IgD-negative memory B cell (primary cell): ENCODE data around the gene HPCAL1. TPM values are rescaled to one million over a fixed set of nuclear protein-coding genes. Genes with fewer than 3 reads are reported as not detected.

ENCODE experiments used
- H3K27ac Mint-ChIP-seq, 3 donors: one replicate each; pipeline ENCODE4 v1.8.0; 2020 to 2022; ENCODE audit warnings: mild to moderate bottlenecking in 3 of 3, mixed read lengths in 3 of 3, moderate library complexity in 1 of 3
- H3K27me3 Mint-ChIP-seq: one replicate; pipeline ENCODE4 v1.8.0; 2021; ENCODE audit warnings: mixed read lengths
- H3K36me3 Mint-ChIP-seq: one replicate; pipeline ENCODE4 v1.8.0; 2020; ENCODE audit warnings: mild to moderate bottlenecking, mixed read lengths
- H3K4me1 Mint-ChIP-seq, 3 donors: one replicate each; pipeline ENCODE4 v1.8.0; 2020 to 2022; ENCODE audit warnings: mixed read lengths in 3 of 3, mild to moderate bottlenecking in 1 of 3
- H3K4me3 Mint-ChIP-seq, 4 donors: one replicate each; pipeline ENCODE4 v1.8.0; 2020 to 2022; ENCODE audit warnings: mild to moderate bottlenecking in 4 of 4, mixed read lengths in 4 of 4, moderate library complexity in 3 of 4
- H3K9me3 Mint-ChIP-seq, 3 donors: one replicate each; pipeline ENCODE4 v1.8.0; 2020 to 2021; ENCODE audit warnings: mixed read lengths in 3 of 3, mild to moderate bottlenecking in 1 of 3
- polyA plus RNA-seq: library from polyadenylated mRNA; unstranded; fragments of 300-500 nt; fragmentation: Illumina TruSeq; gene quantifications from one replicate; pipeline ENCODE4 v1.2.3, GENCODE V29; 2021

Gene HPCAL1
- polyA plus RNA-seq, 1 donor from 2014 or later, result 89.2 TPM

- peaks cover 3% of the 10 kb centered on the region for H3K27me3 Mint-ChIP-seq
- H3K4me3 Mint-ChIP-seq, result peak overlapping the region; percentile 71 to 95 (median 84)
- no peaks in the 10 kb centered on the region for H3K9me3 Mint-ChIP-seq
- H3K27ac Mint-ChIP-seq, result peak overlapping the region; percentile 50 to 93 (median 83)
- peaks cover 59 to 67% (median 62%) of the 10 kb centered on the region in 3 donors for H3K4me1 Mint-ChIP-seq
- peaks cover 5% of the 10 kb centered on the region for H3K36me3 Mint-ChIP-seq
Measured at GRCh38 chr2:10383960-10384734, 81.4 kb downstream of the HPCAL1 start.

GRCh38 chr2:10385501-10385900 is 82.8 kb downstream of the HPCAL1 start:
- Mint-ChIP-seq H3K4me3 (peak overlapping the region in 1 of 4 donors; percentile 28), H3K36me3 (peaks cover 5% of the 10 kb centered on the region), H3K27me3 (peaks cover 3% of the 10 kb centered on the region), H3K4me1 (peaks cover 58 to 68% (median 59%) of the 10 kb centered on the region in 3 donors), H3K9me3 (no peaks in the 10 kb centered on the region), H3K27ac (peak overlapping the region; percentile 40 to 78 (median 50))

- H3K27me3 Mint-ChIP-seq, result peaks cover 3% of the 10 kb centered on the region
- no peaks in the 10 kb centered on the region for H3K9me3 Mint-ChIP-seq
- H3K4me3 Mint-ChIP-seq, result peak overlapping the region in 1 of 4 donors; percentile 9
- peaks cover 5% of the 10 kb centered on the region for H3K36me3 Mint-ChIP-seq
- peak overlapping the region in 2 of 3 donors; percentile 41 to 50 for H3K27ac Mint-ChIP-seq
- peaks cover 54 to 62% (median 54%) of the 10 kb centered on the region in 3 donors for H3K4me1 Mint-ChIP-seq
Measured at GRCh38 chr2:10385933-10386773, 83.4 kb downstream of the HPCAL1 start.

GRCh38 chr2:10387033-10387432 is 84.3 kb downstream of the HPCAL1 start:
- Mint-ChIP-seq H3K27ac (peak overlapping the region in 1 of 3 donors; percentile 87), H3K4me3 (peak overlapping the region in 1 of 4 donors; percentile 49), H3K36me3 (peaks cover 5% of the 10 kb centered on the region), H3K9me3 (no peaks in the 10 kb centered on the region), H3K4me1 (peaks cover 52 to 54% (median 52%) of the 10 kb centered on the region in 3 donors), H3K27me3 (no peaks in the 10 kb centered on the region)

GRCh38 chr2:10388954-10389560 is 86.4 kb downstream of the HPCAL1 start:
- Mint-ChIP-seq H3K4me1 (peaks cover 38 to 50% (median 46%) of the 10 kb centered on the region in 3 donors), H3K4me3 (peak overlapping the region in 3 of 4 donors; percentile 43 to 63 (median 61)), H3K27me3 (no peaks in the 10 kb centered on the region), H3K36me3 (peaks cover 7% of the 10 kb centered on the region), H3K27ac (peak overlapping the region in 2 of 3 donors; percentile 31 to 77), H3K9me3 (no peaks in the 10 kb centered on the region)

GRCh38 chr2:10389573-10389972 is 86.9 kb downstream of the HPCAL1 start:
- Mint-ChIP-seq H3K4me1 (peaks cover 38 to 50% (median 44%) of the 10 kb centered on the region in 3 donors), H3K36me3 (peaks cover 5% of the 10 kb centered on the region), H3K27me3 (no peaks in the 10 kb centered on the region), H3K4me3 (peak overlapping the region in 1 of 4 donors; percentile 61), H3K27ac (peak overlapping the region in 2 of 3 donors; percentile 77 to 89), H3K9me3 (no peaks in the 10 kb centered on the region)

GRCh38 chr2:10390369-10390801 is 87.7 kb downstream of the HPCAL1 start:
- Mint-ChIP-seq H3K4me1 (peaks cover 40 to 52% (median 47%) of the 10 kb centered on the region in 3 donors), H3K27me3 (no peaks in the 10 kb centered on the region), H3K27ac (peak overlapping the region in 1 of 3 donors; percentile 77), H3K36me3 (peaks cover 4% of the 10 kb centered on the region), H3K4me3 (no peak overlapping the region), H3K9me3 (no peaks in the 10 kb centered on the region)

- Mint-ChIP-seq H3K9me3 (no peaks in the 10 kb centered on the region), H3K27ac (peak overlapping the region in 1 of 3 donors; percentile 23), H3K27me3 (no peaks in the 10 kb centered on the region), H3K36me3 (peaks cover 3% of the 10 kb centered on the region), H3K4me3 (no peak overlapping the region), H3K4me1 (peaks cover 45 to 50% (median 49%) of the 10 kb centered on the region in 3 donors)
Measured at GRCh38 chr2:10392100-10392499, 89.4 kb downstream of the HPCAL1 start.

GRCh38 chr2:10392548-10392947 is 89.8 kb downstream of the HPCAL1 start:
- H3K27ac Mint-ChIP-seq, result peak overlapping the region in 1 of 3 donors; percentile 23
- H3K36me3 Mint-ChIP-seq, result peaks cover 3% of the 10 kb centered on the region
- no peaks in the 10 kb centered on the region for H3K27me3 Mint-ChIP-seq
- H3K4me3 Mint-ChIP-seq, result no peak overlapping the region
- H3K4me1 Mint-ChIP-seq, result peaks cover 42 to 47% (median 47%) of the 10 kb centered on the region in 3 donors
- no peaks in the 10 kb centered on the region for H3K9me3 Mint-ChIP-seq

- Mint-ChIP-seq H3K4me3 (no peak overlapping the region), H3K9me3 (no peaks in the 10 kb centered on the region), H3K36me3 (peaks cover 3% of the 10 kb centered on the region), H3K27me3 (no peaks in the 10 kb centered on the region), H3K4me1 (peaks cover 41 to 46% (median 45%) of the 10 kb centered on the region in 3 donors), H3K27ac (no peak overlapping the region)
Measured at GRCh38 chr2:10392951-10393639, 90.4 kb downstream of the HPCAL1 start.

GRCh38 chr2:10393640-10393982 is 90.9 kb downstream of the HPCAL1 start:
- Mint-ChIP-seq H3K27me3 (no peaks in the 10 kb centered on the region), H3K9me3 (no peaks in the 10 kb centered on the region), H3K36me3 (peaks cover 3% of the 10 kb centered on the region), H3K4me1 (peaks cover 38 to 44% (median 42%) of the 10 kb centered on the region in 3 donors), H3K4me3 (no peak overlapping the region), H3K27ac (peak overlapping the region in 2 of 3 donors; percentile 29 to 83)

GRCh38 chr2:10395893-10396292 is 93.2 kb downstream of the HPCAL1 start:
- Mint-ChIP-seq H3K36me3 (peaks cover 3% of the 10 kb centered on the region), H3K27me3 (no peaks in the 10 kb centered on the region), H3K27ac (peak overlapping the region; percentile 16 to 87 (median 78)), H3K4me3 (peak overlapping the region in 2 of 4 donors; percentile 63 to 94), H3K4me1 (peaks cover 24 to 33% (median 30%) of the 10 kb centered on the region in 3 donors), H3K9me3 (no peaks in the 10 kb centered on the region)

- Mint-ChIP-seq H3K4me3 (peak overlapping the region in 1 of 4 donors; percentile 94), H3K36me3 (peaks cover 3% of the 10 kb centered on the region), H3K4me1 (peaks cover 24 to 37% (median 29%) of the 10 kb centered on the region in 3 donors), H3K27ac (peak overlapping the region; percentile 22 to 87 (median 78)), H3K9me3 (no peaks in the 10 kb centered on the region), H3K27me3 (no peaks in the 10 kb centered on the region)
Measured at GRCh38 chr2:10396464-10396863, 93.8 kb downstream of the HPCAL1 start.

GRCh38 chr2:10397297-10397875 is 94.7 kb downstream of the HPCAL1 start:
- Mint-ChIP-seq H3K27ac (peak overlapping the region in 1 of 3 donors; percentile 51), H3K36me3 (peaks cover 2% of the 10 kb centered on the region), H3K4me1 (peaks cover 24 to 36% (median 25%) of the 10 kb centered on the region in 3 donors), H3K4me3 (no peak overlapping the region), H3K27me3 (no peaks in the 10 kb centered on the region), H3K9me3 (no peaks in the 10 kb centered on the region)
